Measurements from ENCODE around the gene IL17RB. TPM values are rescaled to one million over a fixed set of nuclear protein-coding genes. Genes with fewer than 3 reads are reported as not detected.

IL17RB gene
- total RNA-seq, 1 experiment from 2014 or later, result not detected

GRCh38 chr3:53818221-53819162 lies 27.9 kb upstream of the IL17RB start:
- Histone ChIP-seq H3K4me1 (ENCODE audit: insufficient read depth, low read length, poor library complexity, severe bottlenecking) (no peaks in the 10 kb centered on the region), H3K36me3 (ENCODE audit: insufficient read depth, low read length, poor library complexity, severe bottlenecking) (no peaks in the 10 kb centered on the region), H3K27me3 (replicated peaks; ENCODE audit: insufficient read depth, low read depth, low read length, poor library complexity) (no peaks in the 10 kb centered on the region), H3K9me3 (ENCODE audit: low read depth, low read length, poor library complexity, severe bottlenecking) (no peaks in the 10 kb centered on the region), H3K4me3 (ENCODE audit: low read depth, low read length, poor library complexity, severe bottlenecking) (no peak overlapping the region), H3K27ac (ENCODE audit: low read depth, low read length, poor library complexity, severe bottlenecking) (no peak overlapping the region)
- intact Hi-C loops (cut with micrococcal nuclease; ENCODE audit: unreplicated experiment), result no loop called here
- POLR2A ChIA-PET (ENCODE audit: low non-redundant PET), result no interaction called here
- no TSS peak for BruUV-seq (replicated peaks)
- CTCF ChIA-PET, result no interaction called here
- TF ChIP-seq EZH2 (IDR thresholded peaks at IDR 0.05; ENCODE audit: borderline replicate concordance, low read depth, low read length, poor library complexity, severe bottlenecking) (no peak), CTCF (conservative IDR thresholded peaks at IDR 0.05; ENCODE audit: low read depth, low read length) (no peak)
- DNase-seq (ENCODE audit: low spot score), result no peak

GRCh38 chr3:53819163-53819868 lies 27.1 kb upstream of the IL17RB start:
- Histone ChIP-seq H3K27me3 (replicated peaks; ENCODE audit: insufficient read depth, low read depth, low read length, poor library complexity) (no peaks in the 10 kb centered on the region), H3K4me1 (ENCODE audit: insufficient read depth, low read length, poor library complexity, severe bottlenecking) (no peaks in the 10 kb centered on the region), H3K4me3 (ENCODE audit: low read depth, low read length, poor library complexity, severe bottlenecking) (no peak overlapping the region), H3K27ac (ENCODE audit: low read depth, low read length, poor library complexity, severe bottlenecking) (no peak overlapping the region), H3K36me3 (ENCODE audit: insufficient read depth, low read length, poor library complexity, severe bottlenecking) (no peaks in the 10 kb centered on the region), H3K9me3 (ENCODE audit: low read depth, low read length, poor library complexity, severe bottlenecking) (no peaks in the 10 kb centered on the region)
- POLR2A ChIA-PET (ENCODE audit: low non-redundant PET), result no interaction called here
- DNase-seq (ENCODE audit: low spot score), result no peak
- intact Hi-C loops (cut with micrococcal nuclease; ENCODE audit: unreplicated experiment), result no loop called here
- CTCF ChIA-PET, result no interaction called here
- BruUV-seq (replicated peaks), result no TSS peak
- TF ChIP-seq CTCF (conservative IDR thresholded peaks at IDR 0.05; ENCODE audit: low read depth, low read length), result no peak
- TF ChIP-seq EZH2 (IDR thresholded peaks at IDR 0.05; ENCODE audit: borderline replicate concordance, low read depth, low read length, poor library complexity, severe bottlenecking), result no peak

GRCh38 chr3:53820084-53820483 lies 26.3 kb upstream of the IL17RB start:
- Histone ChIP-seq H3K27ac (ENCODE audit: low read depth, low read length, poor library complexity, severe bottlenecking) (no peak overlapping the region), H3K9me3 (ENCODE audit: low read depth, low read length, poor library complexity, severe bottlenecking) (no peaks in the 10 kb centered on the region), H3K4me3 (ENCODE audit: low read depth, low read length, poor library complexity, severe bottlenecking) (no peak overlapping the region), H3K27me3 (replicated peaks; ENCODE audit: insufficient read depth, low read depth, low read length, poor library complexity) (no peaks in the 10 kb centered on the region), H3K4me1 (ENCODE audit: insufficient read depth, low read length, poor library complexity, severe bottlenecking) (no peaks in the 10 kb centered on the region), H3K36me3 (ENCODE audit: insufficient read depth, low read length, poor library complexity, severe bottlenecking) (no peaks in the 10 kb centered on the region)
- TF ChIP-seq EZH2 (IDR thresholded peaks at IDR 0.05; ENCODE audit: borderline replicate concordance, low read depth, low read length, poor library complexity, severe bottlenecking) (no peak), CTCF (conservative IDR thresholded peaks at IDR 0.05; ENCODE audit: low read depth, low read length) (no peak)
- intact Hi-C loops (cut with micrococcal nuclease; ENCODE audit: unreplicated experiment), result no loop called here
- ChIA-PET POLR2A (ENCODE audit: low non-redundant PET) (no interaction called here), CTCF (no interaction called here)
- DNase-seq (ENCODE audit: low spot score), result no peak
- BruUV-seq (replicated peaks), result no TSS peak
